Midbrain (tissue), 1 donor: ENCODE data around the gene ING3.
"Not testable (repeated sequence)": the region's sequence is repeated elsewhere in the genome, so short reads cannot be mapped to it uniquely, and the experiment has no call there.

ENCODE experiments used
- DNase-seq: peaks from one replicate; lab custom pipeline; 2025; lab: John Stamatoyannopoulos, UW

The ING3 gene

GRCh38 chr7:120951309-120951699 is 727 bp downstream of the ING3 start:
- no peak for DNase-seq

- DNase-seq, result no peak
These were observed 1.2 kb downstream of the ING3 start for GRCh38 chr7:120951826-120952225.

- no peak for DNase-seq
These were observed 5.1 kb downstream of the ING3 start for GRCh38 chr7:120955577-120956149.

- DNase-seq, result no peak
These were observed 9.4 kb downstream of the ING3 start for GRCh38 chr7:120959929-120960484.

GRCh38 chr7:120960714-120961113 is 10.1 kb downstream of the ING3 start:
- DNase-seq, result no peak

- DNase-seq, result no peak
These were observed 11.1 kb downstream of the ING3 start for GRCh38 chr7:120961638-120962173.

- no peak for DNase-seq
These were observed 13.5 kb downstream of the ING3 start for GRCh38 chr7:120964088-120964487.

GRCh38 chr7:120966961-120967360 is 16.4 kb downstream of the ING3 start:
- no peak for DNase-seq

GRCh38 chr7:120973849-120974248 is 23.3 kb downstream of the ING3 start:
- no peak for DNase-seq

GRCh38 chr7:120979765-120980499 is 29.4 kb downstream of the ING3 start:
- no peak for DNase-seq

- DNase-seq, result no peak
These were observed 30.5 kb downstream of the ING3 start for GRCh38 chr7:120981117-120981516.

GRCh38 chr7:120981888-120982615 is 31.5 kb downstream of the ING3 start:
- no peak for DNase-seq

GRCh38 chr7:120983592-120983991 is 33.0 kb downstream of the ING3 start:
- not testable (repeated sequence) for DNase-seq

GRCh38 chr7:120984406-120984805 is 33.8 kb downstream of the ING3 start:
- DNase-seq, result no peak

GRCh38 chr7:120985130-120985758 is 34.7 kb downstream of the ING3 start:
- no peak for DNase-seq

- DNase-seq, result no peak
These were observed 35.3 kb downstream of the ING3 start for GRCh38 chr7:120985839-120986238.

- no peak for DNase-seq
These were observed 36.1 kb downstream of the ING3 start for GRCh38 chr7:120986650-120987049.

- DNase-seq, result no peak
These were observed 36.7 kb downstream of the ING3 start for GRCh38 chr7:120987280-120987679.

- peak; percentile 87 for DNase-seq
These were observed 37.4 kb downstream of the ING3 start for GRCh38 chr7:120987683-120988590.

- DNase-seq, result peak; percentile 40
These were observed 38.1 kb downstream of the ING3 start, which contains the start of gene CPED1 for GRCh38 chr7:120988591-120989256. TSS of gene CPED1 (plus strand) at chr7:120988711. CDS start at chr7:120989622, 911 bp downstream.
